C4-2B (cell line): ENCODE measurements around the gene KLRC3.

Experiments used
- ZFX ChIP-seq: fragments of 450-650 bp; IDR thresholded peaks from 2 replicates; pipeline ENCODE4 v1.6.1; 2017
- TF ChIP-seq, protein P1 (sequence below): fragments of 450-650 bp; conservative IDR thresholded peaks from 2 replicates; pipeline ENCODE4 v1.5.1; 2017; ENCODE audit warnings: mild to moderate bottlenecking

DNA sequence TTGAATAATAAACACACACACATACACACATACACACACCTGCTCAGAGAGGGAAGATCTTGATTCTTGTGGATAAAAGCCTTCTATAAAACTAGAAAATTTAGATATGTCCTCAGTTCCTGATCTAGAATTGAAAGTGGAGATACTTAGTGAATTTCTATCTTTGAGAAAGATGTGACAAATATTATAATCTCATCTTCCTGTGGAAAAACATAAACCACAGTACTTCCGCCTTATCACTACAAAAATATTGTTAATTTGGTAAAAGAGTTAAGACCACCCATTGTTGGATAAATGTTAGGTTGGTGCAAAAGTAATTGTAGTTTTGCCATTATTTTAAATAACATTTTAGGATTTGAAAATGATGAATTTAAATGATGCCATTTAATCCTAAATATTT, 30.5 kb downstream of the KLRC3 start, which contains the start of gene KLRK1:
- TF ChIP-seq, protein P1, sequence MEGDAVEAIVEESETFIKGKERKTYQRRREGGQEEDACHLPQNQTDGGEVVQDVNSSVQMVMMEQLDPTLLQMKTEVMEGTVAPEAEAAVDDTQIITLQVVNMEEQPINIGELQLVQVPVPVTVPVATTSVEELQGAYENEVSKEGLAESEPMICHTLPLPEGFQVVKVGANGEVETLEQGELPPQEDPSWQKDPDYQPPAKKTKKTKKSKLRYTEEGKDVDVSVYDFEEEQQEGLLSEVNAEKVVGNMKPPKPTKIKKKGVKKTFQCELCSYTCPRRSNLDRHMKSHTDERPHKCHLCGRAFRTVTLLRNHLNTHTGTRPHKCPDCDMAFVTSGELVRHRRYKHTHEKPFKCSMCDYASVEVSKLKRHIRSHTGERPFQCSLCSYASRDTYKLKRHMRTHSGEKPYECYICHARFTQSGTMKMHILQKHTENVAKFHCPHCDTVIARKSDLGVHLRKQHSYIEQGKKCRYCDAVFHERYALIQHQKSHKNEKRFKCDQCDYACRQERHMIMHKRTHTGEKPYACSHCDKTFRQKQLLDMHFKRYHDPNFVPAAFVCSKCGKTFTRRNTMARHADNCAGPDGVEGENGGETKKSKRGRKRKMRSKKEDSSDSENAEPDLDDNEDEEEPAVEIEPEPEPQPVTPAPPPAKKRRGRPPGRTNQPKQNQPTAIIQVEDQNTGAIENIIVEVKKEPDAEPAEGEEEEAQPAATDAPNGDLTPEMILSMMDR = no peak
- no peak for TF ChIP-seq ZFX
